PFSK-1 (cell line): Measurements from ENCODE around the gene HDAC4.

Source experiments
- FOXP2 ChIP-seq: optimal IDR thresholded peaks from 2 replicates; pipeline ENCODE3; 2011; ENCODE audit warnings: borderline replicate concordance, control low read depth, inconsistent platforms; ENCODE audit not compliant: insufficient read depth; ENCODE audit errors: extremely low read length, extremely low read depth
- POLR2AphosphoS5 ChIP-seq: IDR thresholded peaks from 2 replicates; pipeline ENCODE4 v1.6.1; 2012; ENCODE audit warnings: low read depth, mild to moderate bottlenecking, control low read depth, low read length, moderate library complexity
- REST ChIP-seq, 2 experiments: IDR thresholded peaks; 2 replicates each; pipeline versions ENCODE4 v1.6.1 to v1.8.0; 2011 to 2012; ENCODE audit warnings: low read depth in 2 of 2, low read length in 2 of 2, control low read depth in 1 of 2, inconsistent platforms in 1 of 2, mild to moderate bottlenecking in 1 of 2, moderate library complexity in 1 of 2; ENCODE audit not compliant: insufficient read depth in 1 of 2
- SIN3A ChIP-seq: IDR thresholded peaks from 2 replicates; pipeline ENCODE4 v1.6.1; 2012; ENCODE audit warnings: mild to moderate bottlenecking, low read length, moderate library complexity, borderline replicate concordance; ENCODE audit not compliant: insufficient read depth
- TAF1 ChIP-seq: IDR thresholded peaks from 2 replicates; pipeline ENCODE4 v1.6.1; 2012; ENCODE audit warnings: low read length, control low read depth, borderline replicate concordance; ENCODE audit not compliant: insufficient read depth

The HDAC4 gene

GRCh38 chr2:239062743-239063142 lies 338.1 kb downstream of the HDAC4 start:
- TF ChIP-seq TAF1 (no peak), SIN3A (no peak), POLR2AphosphoS5 (no peak), FOXP2 (no peak), REST (IDR thresholded peaks at IDR 0.05; ENCODE audit: insufficient read depth in 1 of 2, low read depth in 2 of 2, low read length in 2 of 2) (no peak)

GRCh38 chr2:239061824-239062570 lies 338.8 kb downstream of the HDAC4 start:
- no peak for TF ChIP-seq TAF1
- no peak for TF ChIP-seq REST (IDR thresholded peaks at IDR 0.05; ENCODE audit: insufficient read depth in 1 of 2, low read depth in 2 of 2, low read length in 2 of 2)
- TF ChIP-seq POLR2AphosphoS5, result no peak
- TF ChIP-seq SIN3A, result no peak
- no peak for TF ChIP-seq FOXP2

- no peak for TF ChIP-seq REST (IDR thresholded peaks at IDR 0.05; ENCODE audit: insufficient read depth in 1 of 2, low read depth in 2 of 2, low read length in 2 of 2)
These were observed 339.6 kb downstream of the HDAC4 start for GRCh38 chr2:239061121-239061666.

GRCh38 chr2:239060676-239061075 lies 340.1 kb downstream of the HDAC4 start:
- TF ChIP-seq REST (IDR thresholded peaks at IDR 0.05; ENCODE audit: insufficient read depth in 1 of 2, low read depth in 2 of 2, low read length in 2 of 2) (no peak), TAF1 (no peak), SIN3A (no peak), POLR2AphosphoS5 (no peak), FOXP2 (no peak)

- no peak for TF ChIP-seq FOXP2
- no peak for TF ChIP-seq POLR2AphosphoS5
- no peak for TF ChIP-seq SIN3A
- TF ChIP-seq REST (IDR thresholded peaks at IDR 0.05; ENCODE audit: insufficient read depth in 1 of 2, low read depth in 2 of 2, low read length in 2 of 2), result no peak
- no peak for TF ChIP-seq TAF1
These were observed 341.0 kb downstream of the HDAC4 start for GRCh38 chr2:239059854-239060253.
